Smooth muscle cell (in vitro differentiated cells): ENCODE results near the gene NEUROG3. TPM values are rescaled to one million over a fixed set of nuclear protein-coding genes. Genes with fewer than 3 reads are reported as not detected.
A peak's percentile ranks its signal among the peaks of the same experiment; 100 is the strongest.

Source experiments
- DNase-seq: peaks from one replicate; lab custom pipeline; 2025; ENCODE audit not compliant: unreplicated experiment; lab: John Stamatoyannopoulos, UW
- H2AFZ ChIP-seq: fragments of 200-600 bp; sonication (generic); 2 replicates; pipeline ENCODE4 v1.6.0; 2016; ENCODE audit warnings: antibody characterized with exemption, low read depth, mild to moderate bottlenecking
- H3F3A ChIP-seq: fragments of 200-600 bp; sonication (generic); 2 replicates; pipeline ENCODE4 v1.6.0; 2017; ENCODE audit warnings: antibody characterized with exemption, low read depth
- H3K27ac ChIP-seq: fragments of 200-600 bp; sonication (generic); 2 replicates; pipeline ENCODE4 v1.5.1; 2016; ENCODE audit warnings: low read depth, mild to moderate bottlenecking
- H3K27me3 ChIP-seq: fragments of 200-600 bp; sonication (generic); 2 replicates; pipeline ENCODE4 v1.6.1; 2016; ENCODE audit warnings: low read depth, mild to moderate bottlenecking
- H3K36me3 ChIP-seq: fragments of 200-600 bp; sonication (generic); 2 replicates; pipeline ENCODE4 v1.5.1; 2016; ENCODE audit warnings: low read depth
- H3K4me1 ChIP-seq: fragments of 200-600 bp; sonication (generic); 2 replicates; pipeline ENCODE4 v1.5.1; 2016; ENCODE audit warnings: low read depth
- H3K4me2 ChIP-seq: fragments of 200-600 bp; sonication (generic); 2 replicates; pipeline ENCODE4 v1.6.0; 2016; ENCODE audit warnings: mild to moderate bottlenecking
- H3K4me3 ChIP-seq: fragments of 200-600 bp; sonication (generic); 2 replicates; pipeline ENCODE4 v1.5.1; 2016; ENCODE audit warnings: mild to moderate bottlenecking
- H3K79me2 ChIP-seq: fragments of 200-600 bp; sonication (generic); 2 replicates; pipeline ENCODE4 v1.6.0; 2016; ENCODE audit warnings: low read depth, mild to moderate bottlenecking
- H3K9ac ChIP-seq: fragments of 200-600 bp; sonication (generic); 2 replicates; pipeline ENCODE4 v1.6.0; 2016; ENCODE audit warnings: low read depth
- H3K9me3 ChIP-seq: fragments of 200-600 bp; sonication (generic); replicated peaks from 2 replicates; pipeline ENCODE4 v1.5.1; 2016; ENCODE audit warnings: low read depth
- H4K20me1 ChIP-seq: fragments of 200-600 bp; sonication (generic); 2 replicates; pipeline ENCODE4 v1.6.0; 2016; ENCODE audit warnings: low read depth
- CTCF ChIP-seq: fragments of 200-600 bp; sonication (generic); IDR thresholded peaks from 2 replicates; pipeline ENCODE4 v1.5.1; 2017; ENCODE audit warnings: borderline replicate concordance, mild to moderate bottlenecking, antibody characterized with exemption; ENCODE audit not compliant: insufficient read depth, poor library complexity, severe bottlenecking
- WGBS: methylation state at CpG from one replicate; pipeline ENCODE4 v1.1.7; 2016; ENCODE audit warnings: low lambda C conversion rate; 5-methylcytosine and 5-hydroxymethylcytosine counted together
- polyA plus RNA-seq: library from polyadenylated mRNA; unstranded; fragments of >200 nt; fragmentation: Nextera tagmentation; extraction: Ambion mirVana; gene quantifications from 2 replicates; pipeline ENCODE4 v1.2.1, GENCODE V29; 2016
- total RNA-seq: library from RNA; depleted of rRNA; stranded (reverse); fragments of >200 nt; gene quantifications from 2 replicates; pipeline ENCODE4 v1.2.3, GENCODE V29; 2014

The NEUROG3 gene
- total and polyA plus RNA-seq, 2 experiments from 2014 or later: not detected

GRCh38 chr10:69574571-69574978, 1.4 kb upstream of the NEUROG3 start:
- 5% methylated on average over 12 of the region's 12 CpGs for WGBS
- H3K9ac ChIP-seq: no peak overlapping the region
- no peak overlapping the region for H2AFZ ChIP-seq
- peaks cover 100% of the 10 kb centered on the region for H3K27me3 ChIP-seq
- no peaks in the 10 kb centered on the region for H3F3A ChIP-seq
- TF ChIP-seq CTCF: no peak
- no peak overlapping the region for H3K4me2 ChIP-seq
- no peak for DNase-seq
- no peaks in the 10 kb centered on the region for H3K79me2 ChIP-seq
- H3K4me3 ChIP-seq: no peak overlapping the region
- H3K36me3 ChIP-seq: no peaks in the 10 kb centered on the region
- no peaks in the 10 kb centered on the region for H4K20me1 ChIP-seq
- H3K4me1 ChIP-seq: peaks cover 33% of the 10 kb centered on the region
- H3K27ac ChIP-seq: no peak overlapping the region
- H3K9me3 ChIP-seq: no peaks in the 10 kb centered on the region

GRCh38 chr10:69572159-69573055, 815 bp downstream of the NEUROG3 start:
- Histone ChIP-seq H3K4me1 (peaks cover 37% of the 10 kb centered on the region), H4K20me1 (no peaks in the 10 kb centered on the region), H3F3A (no peaks in the 10 kb centered on the region), H3K79me2 (no peaks in the 10 kb centered on the region), H3K27ac (no peak overlapping the region), H3K9me3 (no peaks in the 10 kb centered on the region), H3K9ac (no peak overlapping the region), H2AFZ (no peak overlapping the region), H3K36me3 (no peaks in the 10 kb centered on the region), H3K27me3 (peaks cover 100% of the 10 kb centered on the region), H3K4me3 (no peak overlapping the region), H3K4me2 (peak overlapping the region; percentile 74)
- no peak for TF ChIP-seq CTCF
- DNase-seq: no peak
- WGBS: 3% methylated on average over 81 of the region's 85 CpGs

GRCh38 chr10:69571618-69572158, 1.5 kb downstream of the NEUROG3 start:
- H3K79me2 ChIP-seq: no peaks in the 10 kb centered on the region
- 4% methylated on average over 25 of the region's 25 CpGs for whole genome bisulfite sequencing
- TF ChIP-seq CTCF: no peak
- H2AFZ ChIP-seq: no peak overlapping the region
- H3K36me3 ChIP-seq: no peaks in the 10 kb centered on the region
- H3K27me3 ChIP-seq: peaks cover 100% of the 10 kb centered on the region
- H3F3A ChIP-seq: no peaks in the 10 kb centered on the region
- no peak overlapping the region for H3K9ac ChIP-seq
- DNase-seq: no peak
- no peak overlapping the region for H3K4me3 ChIP-seq
- H4K20me1 ChIP-seq: no peaks in the 10 kb centered on the region
- no peak overlapping the region for H3K4me2 ChIP-seq
- peaks cover 37% of the 10 kb centered on the region for H3K4me1 ChIP-seq
- no peaks in the 10 kb centered on the region for H3K9me3 ChIP-seq
- no peak overlapping the region for H3K27ac ChIP-seq
